GM12801 (cell line): ENCODE data around the gene ZC3H12D.

ENCODE experiments used
- TF ChIP-seq, protein P1 (sequence below): IDR thresholded peaks from one replicate; pipeline ENCODE4 v1.5.1; 2011; ENCODE audit warnings: control low read depth; ENCODE audit not compliant: insufficient read length; ENCODE audit errors: extremely low read depth

The ZC3H12D gene

DNA sequence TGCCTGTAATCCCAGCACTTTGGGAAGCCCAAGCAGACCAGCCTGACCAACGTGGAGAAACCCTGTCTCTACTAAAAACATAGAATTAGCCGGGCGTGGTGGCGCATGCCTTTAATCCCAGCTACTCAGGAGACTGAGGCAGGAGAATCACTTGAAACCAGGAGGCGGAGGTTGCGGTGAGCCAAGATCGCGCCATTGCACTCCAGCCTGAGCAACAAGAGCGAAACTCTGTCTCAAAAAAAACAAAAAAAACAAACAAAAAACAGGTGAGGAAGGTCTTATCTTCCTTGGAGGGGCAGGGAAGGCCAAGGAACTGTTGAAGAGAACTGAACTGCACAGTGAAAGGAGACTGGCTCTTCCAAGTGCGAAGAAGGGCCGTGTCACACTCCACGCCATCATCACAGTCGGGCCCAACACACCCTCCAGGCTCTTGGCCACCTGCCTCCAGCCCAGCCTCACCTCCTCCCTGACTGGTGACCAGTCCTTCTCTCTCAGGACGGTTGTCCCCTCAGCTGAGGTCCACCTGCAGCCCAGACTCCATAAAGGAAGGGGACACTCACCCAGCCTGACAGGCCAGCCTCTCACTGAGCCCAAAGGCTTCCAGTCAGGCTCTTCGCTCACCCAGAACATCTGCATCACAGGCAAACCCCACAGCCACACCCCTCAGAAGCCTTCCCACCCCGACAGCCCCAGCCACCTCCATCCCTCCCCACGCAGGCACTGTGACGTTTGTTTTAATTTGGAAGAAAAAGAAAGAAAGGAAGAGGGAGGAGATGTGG is 4.1 kb downstream of the ZC3H12D start:
- TF ChIP-seq, protein P1, sequence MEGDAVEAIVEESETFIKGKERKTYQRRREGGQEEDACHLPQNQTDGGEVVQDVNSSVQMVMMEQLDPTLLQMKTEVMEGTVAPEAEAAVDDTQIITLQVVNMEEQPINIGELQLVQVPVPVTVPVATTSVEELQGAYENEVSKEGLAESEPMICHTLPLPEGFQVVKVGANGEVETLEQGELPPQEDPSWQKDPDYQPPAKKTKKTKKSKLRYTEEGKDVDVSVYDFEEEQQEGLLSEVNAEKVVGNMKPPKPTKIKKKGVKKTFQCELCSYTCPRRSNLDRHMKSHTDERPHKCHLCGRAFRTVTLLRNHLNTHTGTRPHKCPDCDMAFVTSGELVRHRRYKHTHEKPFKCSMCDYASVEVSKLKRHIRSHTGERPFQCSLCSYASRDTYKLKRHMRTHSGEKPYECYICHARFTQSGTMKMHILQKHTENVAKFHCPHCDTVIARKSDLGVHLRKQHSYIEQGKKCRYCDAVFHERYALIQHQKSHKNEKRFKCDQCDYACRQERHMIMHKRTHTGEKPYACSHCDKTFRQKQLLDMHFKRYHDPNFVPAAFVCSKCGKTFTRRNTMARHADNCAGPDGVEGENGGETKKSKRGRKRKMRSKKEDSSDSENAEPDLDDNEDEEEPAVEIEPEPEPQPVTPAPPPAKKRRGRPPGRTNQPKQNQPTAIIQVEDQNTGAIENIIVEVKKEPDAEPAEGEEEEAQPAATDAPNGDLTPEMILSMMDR, result no peak

DNA sequence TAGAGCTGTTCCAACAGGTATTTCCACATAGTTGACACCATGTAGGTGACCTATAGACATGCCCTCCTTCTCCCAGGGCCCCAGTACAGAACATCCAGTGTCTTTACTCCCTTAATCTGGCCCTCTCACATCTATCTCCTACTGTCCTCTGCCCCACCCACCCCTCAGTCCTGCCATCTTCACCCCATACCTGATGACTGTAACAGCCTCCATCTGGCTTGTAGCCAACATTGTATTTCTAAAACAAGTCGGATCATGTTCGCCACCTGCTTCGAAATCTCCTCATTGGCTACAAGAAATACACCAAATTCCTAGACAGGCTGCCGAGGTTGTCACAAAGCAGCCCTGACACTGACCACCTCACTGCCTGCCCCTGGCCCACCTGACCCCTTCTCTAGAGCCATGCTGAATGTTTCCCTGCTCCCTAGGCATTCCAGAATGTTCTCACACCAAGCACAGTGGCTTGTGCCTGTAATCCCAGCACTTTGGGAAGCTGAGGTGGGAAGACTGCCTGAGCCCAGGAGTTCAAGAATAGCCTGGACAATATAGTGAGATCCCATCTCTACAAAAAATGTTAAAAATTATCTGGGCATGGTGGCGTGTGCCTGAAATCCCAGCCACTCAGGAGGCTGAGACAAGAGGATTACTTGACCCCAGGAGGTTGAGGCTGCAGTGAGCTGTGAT is 6.0 kb downstream of the ZC3H12D start:
- TF ChIP-seq, protein P1, result no peak

DNA sequence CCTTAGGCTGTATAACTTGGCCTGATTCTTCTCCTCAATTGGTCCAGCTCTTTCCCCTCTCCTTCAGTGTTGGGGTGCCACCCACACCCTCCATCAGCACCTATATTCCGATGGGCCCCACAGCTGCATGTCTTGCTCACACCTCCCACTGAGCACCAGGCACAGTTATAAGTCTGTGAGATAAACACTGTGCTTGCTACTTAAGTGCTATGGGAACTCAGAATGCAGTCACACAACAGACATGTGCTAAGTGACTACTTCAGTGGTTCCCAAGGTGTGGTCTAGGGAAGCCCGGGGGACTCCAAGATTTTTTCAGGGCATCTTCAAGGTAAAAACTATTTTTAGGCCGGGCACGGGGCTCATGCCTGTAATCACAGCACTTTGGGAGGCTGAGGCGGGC is 7.3 kb downstream of the ZC3H12D start:
- TF ChIP-seq, protein P1, result no peak

DNA sequence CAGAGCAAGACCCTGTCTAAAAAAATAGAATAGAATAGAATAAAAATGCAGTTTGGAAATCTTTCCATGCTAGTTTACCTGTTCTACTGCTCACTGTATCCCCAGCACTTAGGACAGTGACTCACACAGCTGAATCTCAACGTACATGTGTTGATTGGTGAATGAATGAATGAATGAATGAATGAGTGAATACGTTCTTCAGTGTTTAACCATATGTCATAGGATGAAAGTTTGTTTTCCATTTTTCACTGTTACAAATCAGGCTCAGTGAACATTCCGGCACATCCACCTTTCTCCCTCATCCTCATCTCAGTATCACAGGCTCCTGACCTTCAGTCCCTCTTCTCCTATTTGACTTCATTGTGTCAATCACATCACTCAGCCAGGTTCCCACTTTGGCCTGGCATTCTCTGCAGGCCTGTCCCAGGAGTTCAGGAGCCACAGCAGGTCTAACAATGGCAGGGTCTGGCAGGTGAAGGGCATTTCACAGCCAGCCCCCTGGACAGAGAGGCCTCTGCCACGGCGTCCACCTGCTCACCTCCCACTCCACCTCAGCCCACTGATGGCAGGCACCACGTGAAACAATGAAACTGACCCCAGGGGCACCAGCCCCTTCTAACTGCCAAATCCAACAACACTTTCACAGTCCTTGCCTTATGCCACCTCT is 7.9 kb downstream of the ZC3H12D start:
- TF ChIP-seq, protein P1, result no peak

DNA sequence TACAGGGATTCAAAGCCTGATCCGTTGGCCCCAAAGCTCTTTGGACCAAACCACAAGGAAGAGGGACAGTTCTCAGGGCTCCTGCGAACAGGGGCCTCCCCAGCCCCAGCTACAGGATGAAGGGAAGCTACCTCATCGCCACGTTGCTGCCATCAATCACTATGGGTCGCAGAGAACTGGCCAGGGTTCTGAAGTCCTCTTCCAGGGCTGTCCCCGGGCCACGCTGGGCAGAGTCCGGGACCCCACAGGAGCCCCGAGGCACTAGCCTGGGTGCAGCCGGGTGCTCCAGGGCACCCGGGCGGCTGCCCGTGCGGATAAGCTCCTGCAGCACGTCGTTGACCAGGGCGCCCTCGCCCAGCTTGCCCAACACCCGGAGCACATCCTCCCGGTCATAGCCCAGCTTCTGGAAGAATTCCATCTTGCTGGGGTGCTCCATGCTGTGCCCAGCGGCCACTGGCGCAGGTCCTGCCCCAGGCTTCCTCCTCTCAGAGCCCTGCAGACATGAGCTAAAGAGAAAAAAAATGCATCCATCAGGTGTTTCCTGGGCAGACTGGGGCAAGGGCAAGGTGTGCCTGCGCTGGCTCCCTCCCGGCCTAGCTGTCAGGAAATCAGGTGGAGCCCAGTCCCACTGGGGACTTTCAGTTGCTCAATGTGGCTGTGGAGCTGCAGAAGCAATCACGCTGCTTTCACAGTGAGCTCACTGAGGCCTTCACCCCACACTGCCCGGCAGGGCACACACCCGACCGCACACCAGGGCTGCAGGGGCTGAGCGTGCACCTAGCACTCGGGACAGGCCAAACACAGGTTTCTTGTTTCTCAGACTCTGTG is 10.5 kb downstream of the ZC3H12D start:
- TF ChIP-seq, protein P1, result no peak

DNA sequence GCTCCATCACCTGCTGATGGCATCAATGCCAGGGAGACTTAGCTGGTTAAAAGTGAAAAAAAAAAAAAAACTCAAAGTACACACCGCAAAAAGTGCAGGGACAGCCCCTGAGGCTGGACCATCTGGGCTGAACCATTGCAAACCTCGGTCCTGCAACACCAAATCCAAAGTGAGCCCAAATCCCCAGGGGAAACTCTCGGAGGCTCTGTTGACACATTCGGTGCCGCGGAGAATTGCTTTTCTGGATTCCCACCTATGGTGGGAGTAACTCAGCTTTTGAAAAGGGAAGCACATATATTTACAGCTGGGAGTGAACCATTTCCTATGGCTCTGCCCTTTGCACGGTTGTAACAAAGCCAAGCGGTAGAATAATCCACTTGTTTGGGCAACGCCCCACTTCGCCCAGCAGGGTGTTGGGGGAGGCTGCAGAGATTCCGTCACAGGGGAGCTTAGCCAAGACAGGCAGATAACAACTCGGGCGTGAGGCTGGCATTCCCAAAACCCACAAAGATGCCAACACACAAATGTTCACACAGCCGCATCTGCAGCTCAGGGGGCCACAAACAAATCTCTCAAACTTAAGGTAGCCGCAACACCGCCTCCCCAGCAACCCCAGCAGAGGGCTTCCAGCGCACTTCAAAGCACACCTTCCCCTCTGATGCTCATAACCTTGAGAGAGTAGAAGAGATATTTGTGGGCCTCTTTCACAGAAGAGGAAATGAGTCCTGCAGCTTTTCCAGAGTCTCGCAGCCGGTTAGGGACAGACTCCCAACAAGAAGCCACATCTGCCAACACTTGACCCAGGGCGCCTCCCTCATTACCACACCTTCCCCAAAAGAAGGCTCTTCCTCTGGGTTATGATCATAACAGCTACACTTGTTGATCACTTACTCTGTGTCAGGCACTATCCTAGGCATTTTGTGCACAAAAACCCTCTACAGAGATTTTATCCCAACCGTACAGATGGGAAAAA is 11.4 kb downstream of the ZC3H12D start:
- TF ChIP-seq, protein P1, result no peak
